ENCODE results near the gene TTLL5. TPM values are rescaled to one million over a fixed set of nuclear protein-coding genes. Genes with fewer than 3 reads are reported as not detected.

The TTLL5 gene
- total and polyA plus RNA-seq, 2 of the 4 experiments (the other 2 are of a cell fraction), result 11.9 to 16.7 TPM

GRCh38 chr14:75626396-75626795, 34.6 kb upstream of the TTLL5 start:
- ChIA-PET POLR2A (ENCODE audit: unreplicated experiment) (no interaction called here), CTCF (no interaction called here)
- no peak overlapping the region for H3K23ac ChIP-seq (ENCODE audit: low read depth, low read length)
- H3K4me2 ChIP-seq (ENCODE audit: low read depth, low read length), result no peak overlapping the region
- H2AFZ ChIP-seq (replicated peaks; ENCODE audit: low read length, poor library complexity), result no peak overlapping the region
- H2BK5ac ChIP-seq (ENCODE audit: low read depth, low read length, poor library complexity, severe bottlenecking), result no peak overlapping the region
- H2BK15ac ChIP-seq (ENCODE audit: low read depth, low read length), result no peak overlapping the region
- H3K4me3 ChIP-seq (ENCODE audit: insufficient read depth, low read depth, low read length), result no peak overlapping the region
- no TSS peak for BruUV-seq (replicated peaks)
- H4K91ac ChIP-seq (ENCODE audit: insufficient read depth, low read depth, low read length), result no peak overlapping the region
- H2AK9ac ChIP-seq (replicated peaks; ENCODE audit: low read depth, low read length, poor library complexity), result no peak overlapping the region
- no peaks in the 10 kb centered on the region for H4K20me1 ChIP-seq (ENCODE audit: insufficient read depth, low read length)
- H4K5ac ChIP-seq (ENCODE audit: low read depth, low read length), result no peak overlapping the region
- H3K36me3 ChIP-seq (ENCODE audit: control insufficient read depth, insufficient read depth, low read length), result no peaks in the 10 kb centered on the region
- no peak overlapping the region for H3K14ac ChIP-seq (replicated peaks; ENCODE audit: low read depth, low read length)
- in situ Hi-C loops (cut with MboI; ENCODE audit: low sequenced_read_pairs) (no loop called here), intact Hi-C loops (cut with micrococcal nuclease) (no loop called here), dilution Hi-C loops (cut with HindIII; ENCODE audit: low sequenced_read_pairs, unreplicated experiment) (no loop called here)
- H3K4ac ChIP-seq (ENCODE audit: low read depth, low read length), result no peak overlapping the region
- no peak overlapping the region for H2BK120ac ChIP-seq (ENCODE audit: low read depth, low read length)
- WGBS, 2 experiments (ENCODE audit: extremely low coverage in 2 of 2, insufficient read length in 1 of 2), result no CpG with 5 or more reads among the region's 3 CpGs
- no peak overlapping the region for H3K9ac ChIP-seq (ENCODE audit: low read depth, low read length)
- no peaks in the 10 kb centered on the region for H3K79me1 ChIP-seq (ENCODE audit: low read depth in 1 of 2, low read length in 2 of 2)
- no peak for TF ChIP-seq MXI1 (IDR thresholded peaks at IDR 0.05; ENCODE audit: borderline replicate concordance, low read depth, low read length)
- no peak for TF ChIP-seq MAFK (IDR thresholded peaks at IDR 0.05; ENCODE audit: low read depth, low read length)
- TF ChIP-seq BHLHE40 (IDR thresholded peaks at IDR 0.05; ENCODE audit: low read depth, low read length), result no peak
- no peak for TF ChIP-seq RAD21 (IDR thresholded peaks at IDR 0.05; ENCODE audit: low read length)
- TF ChIP-seq CEBPB (IDR thresholded peaks at IDR 0.05; ENCODE audit: low read depth, low read length), result no peak
- no peak for TF ChIP-seq RCOR1 (IDR thresholded peaks at IDR 0.05; ENCODE audit: insufficient replicate concordance, low read length)
- TF ChIP-seq SMC3 (IDR thresholded peaks at IDR 0.05; ENCODE audit: low read depth, low read length), result no peak
- TF ChIP-seq, protein P1, sequence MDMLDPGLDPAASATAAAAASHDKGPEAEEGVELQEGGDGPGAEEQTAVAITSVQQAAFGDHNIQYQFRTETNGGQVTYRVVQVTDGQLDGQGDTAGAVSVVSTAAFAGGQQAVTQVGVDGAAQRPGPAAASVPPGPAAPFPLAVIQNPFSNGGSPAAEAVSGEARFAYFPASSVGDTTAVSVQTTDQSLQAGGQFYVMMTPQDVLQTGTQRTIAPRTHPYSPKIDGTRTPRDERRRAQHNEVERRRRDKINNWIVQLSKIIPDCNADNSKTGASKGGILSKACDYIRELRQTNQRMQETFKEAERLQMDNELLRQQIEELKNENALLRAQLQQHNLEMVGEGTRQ (IDR thresholded peaks at IDR 0.05; ENCODE audit: low read depth, low read length), result no peak
- no peak for TF ChIP-seq RFX5 (IDR thresholded peaks at IDR 0.05; ENCODE audit: low read depth, low read length)
- TF ChIP-seq POLR2A (IDR thresholded peaks at IDR 0.05; ENCODE audit: low read depth, low read length), result no peak
- H3K9me3 ChIP-seq (ENCODE audit: control insufficient read depth, insufficient read depth, low read length), result no peaks in the 10 kb centered on the region
- ATAC-seq (ENCODE audit: low read depth) (no peak), DNase-seq (no peak)
- H3K27ac ChIP-seq (ENCODE audit: insufficient read depth, low read length), result no peak overlapping the region
- H3K18ac ChIP-seq (ENCODE audit: low read depth, low read length), result no peak overlapping the region
- no peak overlapping the region for H4K8ac ChIP-seq (ENCODE audit: low read depth in 2 of 2, low read length in 2 of 2)
- no peak overlapping the region for H2AK5ac ChIP-seq (ENCODE audit: low read depth, low read length)
- H2BK20ac ChIP-seq (ENCODE audit: low read depth, low read length), result no peak overlapping the region
- no peaks in the 10 kb centered on the region for H3K4me1 ChIP-seq (ENCODE audit: control insufficient read depth, insufficient read depth, low read length)
- H3K56ac ChIP-seq (ENCODE audit: extremely low read depth, insufficient read depth, low read length), result no peak overlapping the region
- peaks cover 11% of the 10 kb centered on the region; the same call in 1 of the 2 replicates for H3K27me3 ChIP-seq (ENCODE audit: control insufficient read depth, insufficient read depth, low read length)
- no peaks in the 10 kb centered on the region for H3K9me1 ChIP-seq (ENCODE audit: insufficient read depth, low read length)
